ENCODE results near the gene C10orf53.

Gene C10orf53

DNA sequence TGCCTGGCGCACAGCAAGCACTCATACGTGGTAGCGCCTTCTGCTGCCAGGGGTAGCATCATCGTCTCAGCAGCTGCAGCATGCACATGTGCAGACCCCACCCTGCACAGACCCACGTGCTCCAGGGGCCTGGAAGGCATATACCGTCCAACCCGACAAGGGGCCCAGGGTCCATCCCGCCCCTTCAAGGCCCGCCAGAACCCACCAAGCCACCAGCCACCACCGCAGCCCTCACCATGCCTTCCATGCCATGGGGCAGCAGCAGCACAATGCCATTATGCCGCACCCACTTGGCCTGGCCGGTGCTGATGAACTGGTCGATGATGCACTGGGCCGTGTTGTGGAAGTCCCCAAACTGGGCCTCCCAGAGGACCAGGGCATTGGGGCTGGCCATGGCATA is 60.0 kb downstream of the C10orf53 start:
- DNase-seq = no peak

GRCh38 chr10:49740346-49741107 is 61.1 kb downstream of the C10orf53 start:
- DNase-seq = no peak

- no peak for DNase-seq
Measured at GRCh38 chr10:49741108-49741995, 61.9 kb downstream of the C10orf53 start.

- no peak for DNase-seq
Measured at GRCh38 chr10:49742683-49743463, 63.4 kb downstream of the C10orf53 start.

DNA sequence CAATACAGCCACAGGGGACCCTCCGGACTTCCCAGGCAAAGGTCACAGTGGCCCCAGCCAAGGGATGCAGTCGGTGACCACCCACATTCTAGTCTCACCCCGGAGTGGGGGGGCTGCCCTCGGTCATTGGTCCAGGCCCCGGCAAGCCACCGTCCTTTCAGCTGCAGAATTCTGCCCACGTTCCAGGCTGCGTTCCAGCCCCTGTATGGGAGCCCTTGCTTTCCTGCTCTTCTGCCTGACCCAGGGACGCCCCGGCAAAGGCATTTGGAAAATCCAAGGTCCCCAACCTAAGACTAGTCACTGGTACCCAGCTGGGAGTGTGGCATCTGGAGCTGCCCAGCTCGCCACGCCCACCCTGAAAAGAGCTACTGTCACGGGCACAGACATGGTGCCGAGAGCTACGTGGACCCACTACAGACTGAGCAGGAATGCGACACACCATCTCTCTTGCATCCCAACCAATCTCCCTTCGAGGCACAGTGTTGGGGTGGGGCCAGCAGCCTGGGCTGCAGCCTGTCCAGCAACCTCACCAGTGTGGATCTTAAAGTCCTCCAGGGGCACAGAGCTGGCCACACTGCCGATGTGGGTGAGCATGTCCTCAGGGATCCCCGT is 64.1 kb downstream of the C10orf53 start:
- no peak for DNase-seq

GRCh38 chr10:49744091-49744685 is 64.7 kb downstream of the C10orf53 start:
- DNase-seq = no peak

DNA sequence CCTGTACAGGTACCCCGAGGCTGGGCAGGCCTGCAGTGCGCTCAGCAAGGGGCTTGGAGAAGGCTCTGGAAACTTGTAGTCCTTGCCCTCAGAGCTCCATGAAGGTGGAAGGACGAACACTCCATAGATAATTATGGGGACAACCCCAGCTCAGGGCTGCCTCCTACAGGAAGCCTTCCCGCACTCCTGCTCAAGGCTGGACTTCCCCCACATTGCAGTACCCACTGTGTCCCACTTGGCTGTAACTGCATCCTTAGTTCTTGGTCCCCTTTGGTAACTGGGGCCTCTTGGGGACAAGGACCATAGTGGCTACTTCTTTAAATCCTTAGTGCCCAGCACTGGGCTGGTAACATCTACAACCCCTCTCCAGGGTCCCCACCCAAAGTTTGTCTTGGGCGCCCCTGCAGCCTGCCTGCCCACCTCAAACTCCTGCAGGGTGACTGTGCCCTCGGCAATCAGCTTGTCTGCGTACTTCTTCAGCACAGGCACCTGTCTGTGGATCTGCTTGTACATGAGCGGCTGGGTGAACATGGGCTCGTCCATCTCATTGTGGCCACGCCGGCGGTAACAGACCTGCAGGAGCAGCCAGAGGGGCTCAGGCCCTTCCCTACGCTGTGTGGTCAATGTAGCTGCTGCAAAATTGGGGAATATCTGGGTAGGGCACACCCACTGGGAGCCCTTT is 65.6 kb downstream of the C10orf53 start:
- DNase-seq = no peak

GRCh38 chr10:49745756-49746155 is 66.3 kb downstream of the C10orf53 start:
- no peak for DNase-seq

- no peak for DNase-seq
Measured at GRCh38 chr10:49746626-49747302, 67.3 kb downstream of the C10orf53 start.
